ENCODE data around the gene SMOC2.

The SMOC2 gene

DNA sequence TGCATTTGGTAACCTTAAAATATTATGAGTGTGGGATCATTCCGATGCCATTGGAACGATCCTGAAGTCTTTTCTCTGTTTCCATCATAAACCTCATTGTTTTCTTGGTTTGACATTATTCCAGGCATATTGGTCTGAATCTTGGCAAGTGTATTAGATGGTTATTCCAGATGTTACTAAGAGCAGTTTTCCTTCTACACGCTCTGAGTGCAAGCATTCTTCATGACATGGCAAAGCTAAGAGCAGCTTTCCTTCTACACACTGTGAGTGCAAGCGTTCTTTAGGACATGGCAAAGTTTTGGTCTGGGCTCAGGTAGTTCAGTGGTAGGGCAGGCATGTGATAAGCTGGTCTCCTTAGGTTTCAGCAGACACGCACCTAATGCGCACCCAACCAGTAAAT is 53.0 kb downstream of the SMOC2 start:
- no peak for DNase-seq (ENCODE audit: low read depth)

DNA sequence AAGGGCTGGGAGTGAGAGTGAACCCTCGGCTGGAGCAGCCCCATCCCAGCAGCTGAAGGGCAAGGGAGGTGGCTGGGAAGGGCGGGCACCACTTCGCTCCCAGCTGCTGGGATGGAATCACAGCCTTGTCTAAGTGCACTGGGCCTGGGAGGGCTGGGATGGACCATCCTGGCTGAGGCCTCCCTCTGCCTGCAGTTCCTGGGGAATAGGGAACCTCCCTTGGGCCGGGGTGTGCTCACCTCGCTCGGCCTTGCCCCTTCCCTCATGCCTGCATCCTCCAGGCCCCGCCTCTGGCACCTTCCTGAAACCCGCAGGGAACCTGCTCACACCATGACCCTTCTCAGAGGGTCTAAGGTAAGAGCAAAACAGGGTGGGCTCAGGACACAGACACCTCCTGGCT is 53.7 kb downstream of the SMOC2 start:
- no peak for DNase-seq (ENCODE audit: low read depth)

DNA sequence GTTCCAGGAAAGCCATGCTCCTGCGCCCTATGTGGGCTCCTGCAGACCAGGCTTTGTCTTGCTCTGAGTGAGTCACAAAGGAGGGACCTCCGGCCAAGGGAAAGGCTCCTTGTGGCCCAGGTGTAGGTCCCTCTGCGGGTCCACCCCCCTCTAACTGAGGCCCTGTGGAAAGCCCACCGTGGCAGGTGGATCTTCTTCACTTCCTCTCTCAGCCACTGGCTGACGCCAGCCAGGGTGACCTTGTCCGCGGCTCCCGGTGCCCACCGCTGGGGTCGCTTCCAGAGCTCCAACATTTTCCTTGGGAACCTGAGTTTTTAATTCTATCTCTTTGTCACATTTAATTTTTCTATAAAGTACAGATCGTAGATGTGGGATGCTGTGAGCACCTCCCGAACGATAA is 54.1 kb downstream of the SMOC2 start:
- no peak for DNase-seq (ENCODE audit: low read depth)

DNA sequence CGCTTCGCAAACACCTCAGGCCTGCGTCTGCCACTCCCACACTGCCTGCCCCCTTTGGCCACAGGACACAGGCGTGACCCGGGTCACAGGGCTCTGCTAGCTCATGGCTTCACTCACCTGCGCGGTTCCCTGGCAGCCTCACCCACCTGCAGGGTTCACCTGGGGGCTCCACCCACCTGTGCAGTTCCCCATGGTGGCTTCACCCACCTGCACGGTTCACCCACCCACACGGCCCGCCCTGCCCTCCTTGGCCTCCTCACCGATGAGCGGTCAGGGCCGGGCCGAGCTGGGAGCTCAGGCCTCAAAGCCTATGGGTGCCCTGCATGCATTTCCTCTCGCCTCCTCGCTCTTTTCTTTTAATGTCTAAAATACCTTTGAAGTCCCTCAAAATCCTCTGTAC is 54.7 kb downstream of the SMOC2 start:
- no peak for DNase-seq (ENCODE audit: low read depth)

DNA sequence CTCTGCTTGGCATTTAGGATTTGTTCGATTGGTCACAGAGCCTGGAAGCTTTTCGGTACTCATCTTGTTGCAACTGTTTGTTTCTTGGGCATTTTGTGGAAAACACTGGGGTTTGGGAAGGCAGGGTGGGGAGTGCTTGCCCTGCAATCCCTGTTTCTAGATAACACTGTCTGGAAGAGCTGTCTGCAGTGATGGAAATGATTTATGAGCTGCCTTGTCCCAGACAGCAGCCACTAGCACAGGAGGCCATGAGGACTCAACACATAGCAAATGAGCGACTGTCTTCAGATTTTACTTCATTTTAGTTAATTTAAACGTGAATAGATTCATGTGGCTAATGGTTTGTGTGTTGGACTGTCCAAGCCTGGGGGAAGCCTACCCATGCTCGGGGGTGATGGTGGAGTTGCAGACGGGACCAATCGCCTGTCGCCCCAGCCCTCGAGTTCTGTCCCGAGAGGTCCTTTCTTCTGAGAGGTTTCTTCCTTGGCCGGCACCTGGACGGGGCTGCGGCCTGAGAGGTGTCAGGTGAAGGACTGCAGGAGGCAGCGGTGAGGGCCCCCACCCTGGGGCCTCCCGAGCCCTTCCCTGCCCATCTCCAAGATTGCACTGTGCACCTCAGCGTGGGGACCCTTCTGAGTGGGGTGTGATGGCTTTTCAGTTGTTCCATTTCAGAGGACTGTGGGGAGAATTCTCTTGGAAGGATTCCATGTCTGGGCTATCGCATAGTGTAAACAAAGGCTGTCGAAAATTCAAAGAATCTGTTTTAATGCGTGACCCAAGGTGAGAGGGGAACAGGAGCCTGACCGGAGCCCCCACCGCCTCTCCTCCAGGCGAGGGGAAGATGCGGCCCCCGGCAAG is 55.4 kb downstream of the SMOC2 start:
- DNase-seq (ENCODE audit: low read depth): no peak

DNA sequence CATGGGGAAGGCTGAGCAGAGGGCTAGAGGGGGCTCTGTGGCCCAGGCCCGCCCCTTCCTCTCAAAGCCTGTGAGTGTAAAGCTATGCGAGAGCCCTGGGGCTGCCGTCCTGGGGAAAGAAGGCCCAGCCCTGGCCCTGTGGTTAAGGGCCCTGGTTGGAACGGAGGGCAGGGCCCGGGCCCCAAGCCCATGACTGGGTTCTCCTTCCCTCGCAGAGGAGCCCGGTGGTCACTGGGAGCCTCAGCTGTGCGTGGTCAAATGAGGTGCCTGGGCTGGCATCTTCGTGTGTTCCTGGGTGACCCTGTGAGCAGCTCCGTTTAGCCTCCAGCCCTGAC is 56.0 kb downstream of the SMOC2 start:
- DNase-seq (ENCODE audit: low read depth): no peak

DNA sequence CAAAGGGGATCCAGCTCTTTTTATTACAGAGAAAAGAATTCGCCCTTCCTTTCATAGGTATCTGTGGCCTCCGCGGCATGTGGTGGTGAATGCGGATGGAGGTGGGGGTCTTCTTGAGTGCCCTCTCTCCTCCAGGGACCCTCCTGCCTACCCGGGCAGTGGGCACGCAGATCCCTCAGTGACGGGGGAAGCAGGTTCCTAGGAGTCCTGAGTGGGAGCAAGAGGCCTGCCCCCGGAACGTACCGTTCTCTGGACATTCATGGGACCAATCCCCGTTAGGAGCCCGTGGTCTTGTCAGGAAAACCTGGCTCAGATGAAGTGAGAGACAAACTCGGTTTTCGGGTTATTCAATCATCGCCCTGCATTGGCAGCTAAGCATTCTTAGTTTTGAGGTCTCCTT is 56.4 kb downstream of the SMOC2 start:
- no peak for DNase-seq (ENCODE audit: low read depth)

DNA sequence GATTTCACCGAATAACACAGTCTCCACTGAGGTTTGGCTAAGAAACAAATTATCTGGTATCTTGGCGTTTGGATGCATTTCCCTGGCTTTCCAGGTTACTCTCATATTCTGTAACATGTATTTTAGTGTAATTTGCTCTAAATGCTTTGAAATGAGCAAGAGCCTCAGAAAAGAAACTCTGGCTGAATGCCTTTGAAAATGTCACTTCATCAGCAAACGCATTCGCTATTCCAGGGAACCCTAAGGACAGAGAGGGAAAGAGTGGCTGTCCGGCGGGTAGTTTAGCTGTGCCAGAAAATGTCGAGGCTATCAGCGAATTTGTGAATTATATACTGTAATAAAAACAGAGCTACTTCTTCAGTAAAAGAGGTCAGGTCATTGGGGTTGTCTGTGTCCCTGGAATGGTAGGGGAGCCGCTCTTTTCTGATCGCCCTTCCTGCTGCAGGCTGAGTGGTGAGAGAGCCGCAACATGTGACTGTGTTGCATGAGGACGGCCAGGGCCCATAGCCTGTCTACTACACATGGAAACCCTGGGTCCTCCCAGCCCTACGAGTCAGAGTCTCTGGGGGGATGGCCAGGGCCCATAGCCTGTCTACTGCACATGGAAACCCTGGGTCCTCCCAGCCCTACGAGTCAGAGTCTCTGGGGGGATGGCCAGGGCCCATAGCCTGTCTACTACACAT is 57.3 kb downstream of the SMOC2 start:
- no peak for DNase-seq (ENCODE audit: low read depth)

DNA sequence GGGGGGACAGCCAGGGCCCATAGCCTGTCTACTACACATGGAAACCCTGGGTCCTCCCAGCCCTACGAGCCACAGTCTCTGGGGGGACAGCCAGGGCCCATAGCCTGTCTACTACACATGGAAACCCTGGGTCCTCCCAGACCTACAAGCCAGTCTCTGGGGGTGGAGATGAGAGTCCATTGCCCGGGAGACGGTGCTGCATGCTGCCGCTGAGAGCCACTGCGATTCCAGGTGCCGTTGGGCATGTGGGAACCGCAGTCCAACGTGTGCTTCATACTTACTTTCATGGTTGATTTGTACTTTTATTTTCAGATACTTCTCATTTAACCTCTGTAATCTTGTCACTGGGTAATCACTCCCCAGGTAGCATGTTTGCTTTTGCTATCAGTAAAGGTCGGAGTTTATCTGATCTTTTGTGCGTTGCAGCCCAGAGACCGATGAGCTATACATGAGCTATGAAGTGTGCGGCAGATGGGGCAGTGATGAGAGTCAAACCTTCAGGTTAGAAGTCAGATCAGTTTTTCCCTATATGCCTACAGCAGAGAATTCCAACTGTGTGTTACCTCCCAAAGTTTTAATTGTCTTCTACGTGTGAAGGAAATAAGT is 58.2 kb downstream of the SMOC2 start:
- no peak for DNase-seq (ENCODE audit: low read depth)

DNA sequence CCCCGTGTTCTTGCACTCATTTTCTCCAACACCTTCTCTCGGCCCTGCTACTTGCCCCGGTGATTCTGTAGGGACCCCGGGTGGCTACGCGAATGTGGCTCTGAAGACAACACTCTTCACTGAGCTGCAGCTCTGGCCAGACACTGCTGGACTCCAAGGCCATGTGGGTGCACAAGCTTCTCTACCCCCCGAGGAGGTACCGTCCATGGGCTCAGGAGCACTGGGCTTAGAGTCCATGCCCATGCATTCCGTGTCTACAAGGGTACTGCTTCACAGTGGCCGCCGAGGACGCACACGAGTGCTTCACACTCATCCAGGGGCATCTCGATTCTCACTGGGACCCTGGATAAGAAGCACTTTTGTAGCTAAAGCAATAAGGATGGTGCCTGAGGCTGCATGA is 59.5 kb downstream of the SMOC2 start:
- no peak for DNase-seq (ENCODE audit: low read depth)

DNA sequence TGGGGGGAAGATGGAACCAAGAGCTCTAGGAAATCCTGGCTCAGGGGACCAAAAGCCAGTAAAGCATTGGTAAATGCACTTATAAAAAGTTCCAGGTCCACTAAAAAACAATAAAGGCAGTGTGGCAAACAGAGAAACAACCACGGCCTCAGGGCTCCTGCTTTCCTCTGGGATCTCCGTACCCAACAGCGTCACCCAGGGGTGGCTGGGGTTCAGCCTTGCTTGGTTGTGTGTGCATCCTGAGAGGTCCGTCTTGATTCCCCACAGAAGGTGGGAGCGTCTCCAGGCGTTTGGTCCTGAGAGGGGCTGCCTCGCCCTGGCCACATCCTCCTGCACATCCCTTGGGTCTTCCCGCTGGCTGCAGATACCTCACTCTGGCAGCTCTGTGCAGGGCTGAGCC is 60.6 kb downstream of the SMOC2 start:
- DNase-seq (ENCODE audit: low read depth): no peak

DNA sequence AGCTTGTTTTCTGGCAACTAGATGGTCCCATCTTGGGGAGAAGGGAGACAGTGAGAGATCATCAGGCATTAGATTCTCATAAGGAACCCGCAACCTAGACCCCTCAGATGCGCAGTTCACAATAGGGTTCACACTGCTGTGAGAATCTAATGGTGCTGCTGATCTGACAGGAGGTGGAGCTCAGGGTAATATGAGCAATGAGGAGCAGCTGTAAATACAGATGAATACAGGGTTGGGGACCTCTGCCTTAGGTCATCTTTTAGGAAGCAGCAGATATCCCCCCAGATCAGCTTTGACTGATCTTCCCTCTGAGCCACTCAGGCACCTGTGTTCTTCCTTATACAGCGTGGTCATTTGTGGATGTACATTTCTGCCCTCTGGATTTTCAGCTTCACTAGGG is 63.4 kb downstream of the SMOC2 start:
- DNase-seq (ENCODE audit: low read depth): no peak

DNA sequence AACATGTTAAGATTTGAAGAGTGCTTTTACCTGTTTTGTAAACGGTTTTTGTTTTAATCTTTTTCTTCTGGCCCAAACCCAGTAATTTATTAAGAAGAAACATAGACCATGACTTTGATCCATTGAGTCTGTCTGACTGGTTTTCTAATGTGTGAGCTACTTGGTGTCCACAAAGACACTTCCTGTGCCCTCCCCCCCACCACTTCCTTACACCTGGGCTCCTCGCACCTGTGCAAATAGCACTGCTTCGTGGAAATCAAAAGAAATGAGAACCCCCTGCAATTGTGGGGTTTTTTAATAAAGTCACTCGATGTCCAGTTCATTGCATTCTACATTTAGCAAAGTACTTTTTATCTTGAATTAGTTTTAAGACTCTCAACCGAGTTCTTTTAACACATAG is 65.5 kb downstream of the SMOC2 start:
- no peak for DNase-seq (ENCODE audit: low read depth)

DNA sequence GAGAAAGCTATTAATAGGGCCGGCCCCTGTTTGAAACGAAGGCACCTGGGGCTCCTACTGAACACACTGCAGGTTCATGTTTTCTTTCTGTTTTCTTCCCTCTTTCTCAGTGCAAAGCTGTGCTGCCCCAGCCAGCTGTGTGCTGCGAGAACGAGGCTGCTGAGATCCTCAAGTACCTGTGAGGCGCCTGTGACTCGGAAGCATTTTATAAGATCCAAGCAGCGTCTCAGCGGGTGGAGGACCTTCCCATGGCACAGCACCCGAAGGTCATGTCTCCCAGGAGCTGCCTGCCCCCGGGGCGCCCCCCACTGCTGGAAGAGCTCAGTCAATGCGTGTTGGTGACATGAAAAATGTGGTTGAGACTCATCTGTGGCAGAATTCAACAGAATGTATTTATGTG is 66.3 kb downstream of the SMOC2 start:
- DNase-seq (ENCODE audit: low read depth): no peak

DNA sequence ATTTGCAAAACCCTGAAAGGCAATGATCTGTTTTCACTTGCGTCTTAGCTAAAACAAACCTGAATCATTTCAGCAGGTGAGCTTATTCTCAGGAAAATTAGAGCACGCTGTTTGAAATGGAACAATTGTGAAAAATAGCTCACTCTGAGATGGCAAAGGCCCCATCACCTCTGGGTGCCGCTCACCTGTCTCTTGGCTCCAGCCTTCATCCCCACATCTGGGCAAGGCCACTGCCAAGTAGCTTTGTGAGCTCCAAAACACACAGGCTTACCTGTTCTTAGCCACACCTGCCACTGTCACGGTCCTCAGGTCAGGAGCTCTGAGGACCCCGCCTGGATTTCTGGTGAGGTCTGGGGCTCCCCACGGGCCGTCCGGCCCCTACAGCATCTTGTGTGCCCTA is 66.7 kb downstream of the SMOC2 start:
- DNase-seq (ENCODE audit: low read depth): no peak

DNA sequence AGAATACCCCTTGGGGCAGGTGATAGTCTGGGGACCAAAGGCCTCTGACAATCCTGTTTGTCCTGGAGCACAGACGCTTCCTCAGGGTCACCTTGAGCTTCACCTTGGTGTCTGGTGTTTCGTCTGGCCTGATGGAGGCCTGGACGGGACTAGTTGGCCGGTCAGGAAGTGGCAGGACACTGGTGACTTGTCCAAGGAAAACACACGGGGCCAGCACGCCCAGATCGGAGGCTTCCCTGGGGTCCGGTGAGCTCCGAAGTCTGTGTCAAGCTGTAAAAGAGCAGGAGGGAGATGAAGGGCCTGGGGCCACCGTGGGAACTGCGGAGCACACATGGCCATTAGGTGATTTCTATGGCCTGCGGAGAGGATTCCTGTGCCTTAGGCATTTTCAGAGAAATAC is 67.9 kb downstream of the SMOC2 start:
- DNase-seq (ENCODE audit: low read depth): no peak

DNA sequence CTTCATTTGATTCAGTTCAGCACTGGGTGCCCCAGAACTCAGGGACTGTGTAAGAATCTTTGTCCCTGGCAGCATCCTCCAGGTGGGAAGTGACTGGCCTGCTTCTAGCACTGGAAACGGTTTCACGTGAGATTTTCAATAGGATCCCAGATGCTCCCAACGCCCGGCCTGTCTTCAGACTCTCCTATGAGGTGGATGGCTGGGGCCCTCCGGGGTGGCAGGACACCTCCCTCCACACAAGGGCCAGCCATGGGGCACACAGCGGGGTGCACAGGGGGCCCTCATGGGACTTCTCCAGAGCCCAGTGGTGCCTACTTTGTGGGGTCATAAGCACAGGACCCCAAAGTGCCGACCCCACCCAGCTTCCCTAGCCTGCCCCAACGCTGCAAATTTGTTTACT is 72.8 kb downstream of the SMOC2 start:
- DNase-seq (ENCODE audit: low read depth): no peak

DNA sequence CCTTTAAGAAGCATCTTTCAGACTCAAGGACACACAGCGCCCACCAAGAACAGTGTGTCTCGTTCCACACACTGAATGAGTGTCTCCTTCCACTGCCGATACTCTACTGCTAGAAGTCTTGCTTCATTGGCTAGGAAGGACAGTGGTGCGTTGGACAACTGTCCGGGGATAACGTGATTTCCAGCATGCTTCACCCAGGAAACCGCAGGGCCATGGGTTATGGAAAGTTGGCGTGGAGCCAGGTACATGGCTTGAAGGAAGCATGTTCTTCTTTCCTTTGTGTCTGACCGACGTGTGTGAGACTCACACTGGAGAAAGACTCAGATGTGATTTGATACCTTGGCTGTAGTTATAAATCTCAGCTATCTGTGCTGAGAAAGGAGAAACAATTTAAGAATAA is 73.2 kb downstream of the SMOC2 start:
- DNase-seq (ENCODE audit: low read depth): no peak

DNA sequence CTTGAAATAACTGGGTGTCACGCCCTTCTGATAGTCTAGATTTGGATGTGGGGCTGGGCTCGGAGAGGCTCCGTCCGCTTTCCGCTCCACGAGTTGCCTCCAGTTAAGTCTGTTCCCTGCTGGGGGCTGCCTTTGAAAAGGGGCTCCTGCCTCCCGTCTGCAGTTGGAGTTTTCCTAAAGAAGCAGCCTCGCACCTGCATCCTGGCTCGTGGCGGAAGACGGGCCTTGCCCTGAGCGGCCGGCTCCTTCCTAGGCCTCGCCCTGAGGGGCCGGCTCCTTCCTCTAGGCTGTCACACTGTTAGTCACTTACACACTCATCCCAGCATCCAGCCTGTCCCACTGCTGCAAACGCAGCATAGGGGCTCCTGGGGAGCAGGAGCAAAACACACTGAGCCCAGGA is 74.4 kb downstream of the SMOC2 start:
- no peak for DNase-seq (ENCODE audit: low read depth)

DNA sequence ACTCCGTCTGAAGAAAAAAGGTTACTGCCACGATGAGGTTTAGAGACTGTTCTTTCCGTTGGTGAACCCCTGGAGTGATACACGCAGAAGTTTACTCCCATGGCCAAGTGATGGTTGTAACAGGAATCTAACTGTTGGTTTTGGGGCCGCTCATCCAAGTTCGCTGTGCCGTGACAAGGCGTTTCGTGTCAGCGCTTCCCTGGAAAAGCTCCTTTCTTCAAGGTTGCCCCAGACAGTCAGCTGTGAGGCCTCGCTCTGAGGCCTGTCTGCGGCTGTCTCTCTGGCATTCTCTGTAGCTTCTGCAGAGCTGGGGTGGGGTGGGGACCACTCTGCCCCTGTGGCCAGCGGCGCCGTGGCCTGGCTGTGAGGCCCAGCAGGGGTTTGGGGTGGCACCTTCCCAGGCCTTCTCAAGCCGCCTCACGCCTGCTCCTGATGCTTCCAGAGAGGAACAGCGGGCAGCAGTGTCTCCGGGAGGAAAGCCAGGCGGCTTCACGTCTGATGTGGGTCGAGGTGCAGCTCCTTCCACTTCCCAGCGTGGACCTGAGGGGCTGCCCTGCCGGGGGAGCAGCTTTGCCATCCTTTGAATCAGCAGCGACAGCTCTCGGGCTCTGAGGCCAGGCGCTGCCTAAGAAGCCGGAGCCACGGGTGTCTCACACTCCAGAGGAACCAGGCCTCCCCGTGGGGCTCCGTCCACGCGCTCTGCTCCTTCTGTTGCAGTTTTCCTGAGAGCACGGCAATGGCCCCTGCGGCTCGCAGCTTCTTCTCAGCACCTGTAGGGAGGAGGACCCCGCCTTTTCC is 76.2 kb downstream of the SMOC2 start:
- no peak for DNase-seq (ENCODE audit: low read depth)

DNA sequence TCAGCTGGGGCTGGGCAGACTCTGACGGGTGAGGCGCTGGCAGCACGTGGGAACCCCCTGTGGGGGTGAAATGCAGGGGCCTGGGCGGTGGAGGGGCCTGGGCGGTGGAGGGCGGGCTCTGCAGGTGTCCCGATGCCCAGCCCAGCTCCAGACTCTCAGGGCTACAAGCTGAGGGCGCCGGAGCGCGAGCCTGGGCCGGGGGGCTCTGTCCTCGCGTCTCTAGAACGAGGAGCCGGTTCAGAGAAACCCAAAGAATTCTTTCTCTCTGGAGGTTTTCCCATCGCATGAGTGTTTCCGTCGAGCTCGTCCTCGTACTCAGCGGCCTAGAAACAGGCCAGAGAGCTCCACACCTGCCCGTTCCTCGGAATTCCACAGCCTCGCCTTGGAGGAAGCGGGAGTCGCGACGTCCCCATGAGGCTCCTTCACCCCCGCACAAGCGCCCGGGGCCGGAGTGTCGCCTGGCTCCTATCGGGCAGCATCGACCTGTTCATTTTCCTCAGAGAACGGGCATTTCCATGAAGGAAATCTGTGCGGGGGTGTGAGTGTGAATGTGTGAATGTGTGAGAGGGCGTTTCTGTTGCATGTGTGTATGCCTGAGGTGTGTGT is 76.9 kb downstream of the SMOC2 start:
- DNase-seq (ENCODE audit: low read depth): no peak

DNA sequence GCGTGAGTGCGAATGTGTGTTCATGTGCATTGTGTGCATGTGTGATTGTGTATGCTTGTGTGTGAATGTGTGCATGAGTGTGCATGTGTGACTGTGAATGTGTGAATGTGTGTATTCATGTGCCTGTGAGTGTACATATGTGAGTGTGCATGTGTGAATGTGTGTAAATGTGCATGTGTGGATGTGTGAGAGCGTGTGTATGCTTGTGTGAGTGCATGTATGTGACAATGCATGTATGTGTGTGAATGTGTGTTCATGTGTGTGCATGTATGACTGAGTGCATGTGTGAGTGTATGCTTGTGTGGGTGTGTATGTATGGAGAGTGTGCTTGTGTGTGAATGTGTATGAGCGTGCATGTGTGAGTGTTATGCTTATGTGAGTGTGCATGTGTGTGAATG is 77.4 kb downstream of the SMOC2 start:
- no peak for DNase-seq (ENCODE audit: low read depth)

Data from ELR (cell line).